GM10248 (cell line): Measurements from ENCODE around the gene DHX36.

Experiments used
- CTCF ChIA-PET: fragments of 300-600 bp; sonication (Branson Sonifier 250); formaldehyde crosslinking; extraction: SDS; loops from one replicate; lab custom pipeline; 2021; ENCODE audit warnings: antibody characterized with exemption; lab: Yijun Ruan, JAX
- POLR2A ChIA-PET: fragments of 350-650 bp; sonication (Branson Sonifier 250); formaldehyde crosslinking; extraction: SDS; loops from one replicate; lab custom pipeline; 2020; ENCODE audit warnings: antibody characterized with exemption; lab: Yijun Ruan, JAX
- DNase-seq: peaks from one replicate; pipeline ENCODE4 v3.0.0; 2012; ENCODE audit errors: extremely low spot score
- TF ChIP-seq, protein P1 (sequence below): IDR thresholded peaks from 2 replicates; pipeline ENCODE4 v1.5.1; 2012; ENCODE audit warnings: mild to moderate bottlenecking, low read depth; ENCODE audit errors: extremely low read depth, missing control alignments, control extremely low read depth

Gene DHX36

DNA sequence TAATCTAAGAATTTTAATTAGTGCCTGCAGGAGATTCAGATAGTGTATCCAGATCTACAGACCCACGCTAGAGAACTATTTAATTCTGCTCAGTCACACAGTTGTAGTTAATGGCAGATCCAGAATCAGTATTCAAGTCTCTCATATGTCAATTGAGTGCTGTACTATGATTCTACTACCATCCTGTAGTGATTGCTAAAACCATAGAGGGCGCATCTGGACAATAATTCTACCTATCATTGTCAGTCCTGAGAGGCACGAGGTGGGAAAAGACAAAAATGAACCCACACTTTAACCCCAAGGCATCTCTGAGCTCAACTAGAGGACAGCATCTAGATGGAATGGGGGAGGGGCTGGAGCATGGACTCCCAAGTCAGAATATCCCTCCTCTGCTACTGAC lies 22.7 kb downstream of the DHX36 start:
- ChIA-PET POLR2A (no interaction called here), CTCF (no interaction called here)
- DNase-seq: no peak
- TF ChIP-seq, protein P1, sequence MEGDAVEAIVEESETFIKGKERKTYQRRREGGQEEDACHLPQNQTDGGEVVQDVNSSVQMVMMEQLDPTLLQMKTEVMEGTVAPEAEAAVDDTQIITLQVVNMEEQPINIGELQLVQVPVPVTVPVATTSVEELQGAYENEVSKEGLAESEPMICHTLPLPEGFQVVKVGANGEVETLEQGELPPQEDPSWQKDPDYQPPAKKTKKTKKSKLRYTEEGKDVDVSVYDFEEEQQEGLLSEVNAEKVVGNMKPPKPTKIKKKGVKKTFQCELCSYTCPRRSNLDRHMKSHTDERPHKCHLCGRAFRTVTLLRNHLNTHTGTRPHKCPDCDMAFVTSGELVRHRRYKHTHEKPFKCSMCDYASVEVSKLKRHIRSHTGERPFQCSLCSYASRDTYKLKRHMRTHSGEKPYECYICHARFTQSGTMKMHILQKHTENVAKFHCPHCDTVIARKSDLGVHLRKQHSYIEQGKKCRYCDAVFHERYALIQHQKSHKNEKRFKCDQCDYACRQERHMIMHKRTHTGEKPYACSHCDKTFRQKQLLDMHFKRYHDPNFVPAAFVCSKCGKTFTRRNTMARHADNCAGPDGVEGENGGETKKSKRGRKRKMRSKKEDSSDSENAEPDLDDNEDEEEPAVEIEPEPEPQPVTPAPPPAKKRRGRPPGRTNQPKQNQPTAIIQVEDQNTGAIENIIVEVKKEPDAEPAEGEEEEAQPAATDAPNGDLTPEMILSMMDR: no peak

GRCh38 chr3:154294016-154294415 lies 30.3 kb downstream of the DHX36 start:
- no peak for DNase-seq
- ChIA-PET POLR2A (no interaction called here), CTCF (no interaction called here)
- TF ChIP-seq, protein P1: no peak

- TF ChIP-seq, protein P1: no peak
- ChIA-PET POLR2A (no interaction called here), CTCF (interaction anchor here (1.5 to 2.8 kb wide), 2 partner anchors 25 to 37 kb away, joined by 3 to 10 read pairs; no protein-coding TSS in a partner anchor)
- DNase-seq: no peak
Observed at GRCh38 chr3:154290187-154290586, 34.1 kb downstream of the DHX36 start.

DNA sequence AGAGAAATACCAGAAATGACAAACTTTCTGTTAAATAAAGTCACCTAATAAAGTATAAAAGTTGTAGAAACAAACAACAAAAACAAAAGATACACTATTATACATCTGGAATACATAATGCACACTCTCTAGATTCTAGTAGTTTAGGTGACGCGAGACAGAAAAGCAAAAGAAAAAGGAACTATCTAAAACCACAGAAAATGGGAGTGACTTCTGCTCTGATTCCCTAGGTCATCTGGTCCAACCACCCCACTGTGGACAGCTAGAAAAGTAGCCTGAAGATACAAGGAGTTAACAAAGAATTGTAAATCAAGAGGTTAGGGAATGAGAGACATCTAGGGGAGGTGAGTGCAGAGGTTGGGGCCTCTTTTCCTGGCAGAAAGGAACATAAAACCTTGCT lies 39.1 kb downstream of the DHX36 start:
- ChIA-PET POLR2A (no interaction called here), CTCF (interaction anchor here (1.2 to 1.8 kb wide), 3 partner anchors 21 to 31 kb away, joined by 3 to 5 read pairs (median 3); no protein-coding TSS in a partner anchor)
- no peak for DNase-seq
- TF ChIP-seq, protein P1: no peak

GRCh38 chr3:154280161-154280560 lies 44.1 kb downstream of the DHX36 start:
- TF ChIP-seq, protein P1: no peak
- DNase-seq: no peak
- ChIA-PET POLR2A (no interaction called here), CTCF (interaction anchor here (1.2 to 3.4 kb wide), 3 partner anchors 10 to 28 kb away, joined by 3 to 11 read pairs (median 10); no protein-coding TSS in a partner anchor)

- DNase-seq: no peak
- ChIA-PET CTCF (no interaction called here), POLR2A (interaction anchor here (0.6 kb wide), 2 partner anchors 10 to 12 kb away, joined by 4 to 6 read pairs; no protein-coding TSS in a partner anchor)
- TF ChIP-seq, protein P1: no peak
Observed at GRCh38 chr3:154275965-154276364, 48.3 kb downstream of the DHX36 start.
